GM12891 (cell line): ENCODE measurements around the gene RPS6KA2.

Experiments
- PAX5 ChIP-seq: IDR thresholded peaks from 2 replicates; pipeline ENCODE4 v1.6.1; 2011; ENCODE audit warnings: low read length, moderate library complexity, mild to moderate bottlenecking; ENCODE audit not compliant: insufficient read depth, severe bottlenecking
- POLR2A ChIP-seq: IDR thresholded peaks from 2 replicates; pipeline ENCODE4 v1.6.1; 2011; ENCODE audit warnings: low read depth, low read length, control low read depth
- POLR2AphosphoS5 ChIP-seq: IDR thresholded peaks from 2 replicates; pipeline ENCODE4 v1.6.1; 2011; ENCODE audit warnings: low read depth, low read length, control low read depth
- SPI1 ChIP-seq: IDR thresholded peaks from 2 replicates; pipeline ENCODE4 v1.6.1; 2011; ENCODE audit warnings: low read depth, low read length, control low read depth
- TAF1 ChIP-seq: IDR thresholded peaks from 2 replicates; pipeline ENCODE4 v1.6.1; 2011; ENCODE audit warnings: low read depth, low read length, control low read depth

- TF ChIP-seq TAF1 (no peak), POLR2A (no peak), SPI1 (no peak), POLR2AphosphoS5 (no peak), PAX5 (no peak)
Measured at GRCh38 chr6:166387642-166388289, 239.3 kb downstream of the RPS6KA2 start.
